ENCODE results near the gene PPIF.
"Not testable (repeated sequence)": the region's sequence is repeated elsewhere in the genome, so short reads cannot be mapped to it uniquely, and the experiment has no call there.

The PPIF gene

GRCh38 chr10:79332610-79333315, 14.5 kb upstream of the PPIF start:
- not testable (repeated sequence) for DNase-seq

GRCh38 chr10:79333513-79333912, 13.8 kb upstream of the PPIF start:
- no peak for DNase-seq

- DNase-seq, result no peak
Measured at GRCh38 chr10:79334573-79334972, 12.7 kb upstream of the PPIF start.

- no peak for DNase-seq
Measured at GRCh38 chr10:79335094-79335469, 12.2 kb upstream of the PPIF start.

GRCh38 chr10:79335470-79336235, 11.6 kb upstream of the PPIF start:
- no peak for DNase-seq

GRCh38 chr10:79336276-79336675, 11.0 kb upstream of the PPIF start:
- DNase-seq, result no peak

GRCh38 chr10:79336739-79337138, 10.5 kb upstream of the PPIF start:
- no peak for DNase-seq

- DNase-seq, result peak; percentile 41
Measured at GRCh38 chr10:79337783-79338469, 9.3 kb upstream of the PPIF start.

GRCh38 chr10:79339266-79339665, 8.0 kb upstream of the PPIF start:
- peak; percentile 43 for DNase-seq

- DNase-seq, result no peak
Measured at GRCh38 chr10:79340646-79341244, 6.5 kb upstream of the PPIF start.

- DNase-seq, result no peak
Measured at GRCh38 chr10:79342295-79342761, 4.9 kb upstream of the PPIF start.

GRCh38 chr10:79342811-79343561, 4.3 kb upstream of the PPIF start:
- peak; percentile 53 for DNase-seq

- DNase-seq, result peak; percentile 49
Measured at GRCh38 chr10:79344502-79345195, 2.6 kb upstream of the PPIF start.

GRCh38 chr10:79345241-79346011, 1.8 kb upstream of the PPIF start:
- DNase-seq, result peak; percentile 51

- DNase-seq, result no peak
Measured at GRCh38 chr10:79346012-79346340, 1.3 kb upstream of the PPIF start.

- DNase-seq, result peak; percentile 61
Measured at GRCh38 chr10:79346388-79347225, 662 bp upstream of the PPIF start.

GRCh38 chr10:79347894-79348639, 798 bp downstream of the PPIF start:
- DNase-seq, result peak; percentile 92

- DNase-seq, result no peak
Measured at GRCh38 chr10:79348640-79348988, 1.3 kb downstream of the PPIF start.

- DNase-seq, result no peak
Measured at GRCh38 chr10:79349072-79349491, 1.8 kb downstream of the PPIF start.

All from activated effector memory CD4-positive, alpha-beta T cell treated with anti-CD3 and anti-CD28 coated beads, Interleukin-2, amount 50 U/mL, for 16 hours (primary cell).